Duodenal mucosa (tissue), 2 donors: Measurements from ENCODE around the gene CRYBG1.

Source experiments
- H3K27ac ChIP-seq: one replicate; pipeline ENCODE4 v1.7.0; 2013; ENCODE audit warnings: low read depth, low read length
- H3K27me3 ChIP-seq, 2 donors: one replicate each; pipeline ENCODE4 v1.7.0; 2013; ENCODE audit warnings: low read length in 2 of 2, control low read depth in 1 of 2; ENCODE audit not compliant: insufficient read depth in 2 of 2, control insufficient read depth in 1 of 2
- H3K36me3 ChIP-seq, 2 donors: one replicate each; pipeline ENCODE4 v1.7.0; 2013; ENCODE audit warnings: low read length in 2 of 2, control low read depth in 1 of 2; ENCODE audit not compliant: insufficient read depth in 2 of 2, control insufficient read depth in 1 of 2
- H3K4me1 ChIP-seq, 2 donors: one replicate each; pipeline ENCODE4 v1.7.0; 2013; ENCODE audit warnings: low read length in 2 of 2, control low read depth in 1 of 2; ENCODE audit not compliant: insufficient read depth in 2 of 2, control insufficient read depth in 1 of 2
- H3K4me3 ChIP-seq, 2 donors: one replicate each; pipeline ENCODE4 v1.7.0; 2013; ENCODE audit warnings: low read length in 2 of 2, low read depth in 1 of 2
- H3K9ac ChIP-seq, 2 donors: one replicate each; pipeline ENCODE4 v1.7.0; 2013; ENCODE audit warnings: low read length in 2 of 2, low read depth in 1 of 2
- H3K9me3 ChIP-seq, 2 donors: one replicate each; pipeline ENCODE4 v1.7.0; 2013; ENCODE audit warnings: low read length in 2 of 2, control low read depth in 1 of 2; ENCODE audit not compliant: control insufficient read depth in 1 of 2

CRYBG1 gene

GRCh38 chr6:106618324-106618723 is 257.8 kb downstream of the CRYBG1 start:
- Histone ChIP-seq H3K4me1 (no peaks in the 10 kb centered on the region), H3K4me3 (no peak overlapping the region), H3K9me3 (no peaks in the 10 kb centered on the region), H3K27me3 (no peaks in the 10 kb centered on the region), H3K9ac (no peak overlapping the region), H3K36me3 (peaks cover 9 to 15% of the 10 kb centered on the region in 2 donors), H3K27ac (no peak overlapping the region)

- Histone ChIP-seq H3K27me3 (no peaks in the 10 kb centered on the region), H3K4me1 (no peaks in the 10 kb centered on the region), H3K9me3 (no peaks in the 10 kb centered on the region)
Measured at GRCh38 chr6:106619223-106619622, 258.7 kb downstream of the CRYBG1 start.

GRCh38 chr6:106620931-106621672 is 260.6 kb downstream of the CRYBG1 start:
- H3K27me3 ChIP-seq: no peaks in the 10 kb centered on the region
- no peak overlapping the region for H3K9ac ChIP-seq
- peaks cover 9% of the 10 kb centered on the region in 2 donors for H3K36me3 ChIP-seq
- no peak overlapping the region for H3K27ac ChIP-seq
- H3K4me1 ChIP-seq: no peaks in the 10 kb centered on the region
- no peaks in the 10 kb centered on the region for H3K9me3 ChIP-seq
- no peak overlapping the region for H3K4me3 ChIP-seq

More at GRCh38 chr6:106619223-106619622, 258.7 kb downstream of the CRYBG1 start:
- peaks cover 9 to 10% of the 10 kb centered on the region in 2 donors for H3K36me3 ChIP-seq
- H3K4me3 ChIP-seq: no peak overlapping the region
- H3K27ac ChIP-seq: no peak overlapping the region
- no peak overlapping the region for H3K9ac ChIP-seq
